Activated T-helper 1 cell treated with Interleukin-2 at 50 U/mL for 16 hours (primary cell): Measurements from ENCODE around the gene C19orf18.
"Not testable (repeated sequence)": the region's sequence is repeated elsewhere in the genome, so short reads cannot be mapped to it uniquely, and the experiment has no call there.

Experiments
- DNase-seq: peaks from one replicate; pipeline ENCODE4 v3.0.0-alpha.2; 2020; ENCODE audit warnings: low read depth

Gene C19orf18

GRCh38 chr19:57974434-57974833 is at the start of gene C19orf18:
Gene C19orf18, minus strand, starts transcription at chr19:57974534. Its CDS starts 102 bp downstream, at chr19:57974432.
- DNase-seq = no peak

- no peak for DNase-seq
Observed at GRCh38 chr19:58022283-58022660, 47.9 kb upstream of the C19orf18 start.

GRCh38 chr19:58021541-58022282 is 47.4 kb upstream of the C19orf18 start:
- DNase-seq = no peak

- no peak for DNase-seq
Observed at GRCh38 chr19:58020129-58020528, 45.8 kb upstream of the C19orf18 start.

GRCh38 chr19:58014141-58014540 is 39.8 kb upstream of the C19orf18 start:
- DNase-seq = no peak

- no peak for DNase-seq
Observed at GRCh38 chr19:58010507-58010906, 36.2 kb upstream of the C19orf18 start.

- peak; percentile 19 for DNase-seq
Observed at GRCh38 chr19:58009666-58010301, 35.5 kb upstream of the C19orf18 start.

- DNase-seq = no peak
Observed at GRCh38 chr19:58009301-58009665, 34.9 kb upstream of the C19orf18 start.

- not testable (repeated sequence) for DNase-seq
Observed at GRCh38 chr19:58008877-58009276, 34.5 kb upstream of the C19orf18 start.

GRCh38 chr19:58007285-58007684 is 33.0 kb upstream of the C19orf18 start:
- no peak for DNase-seq

- DNase-seq = no peak
Observed at GRCh38 chr19:58003174-58003828, 29.0 kb upstream of the C19orf18 start.

GRCh38 chr19:58002384-58003173 is 28.2 kb upstream of the C19orf18 start, which contains the start of gene ZNF606:
Gene ZNF606, minus strand, starts transcription at chr19:58002820. Its CDS starts 1,501 bp downstream, at chr19:58001319.
- peak; percentile 76 for DNase-seq

GRCh38 chr19:58001895-58002369 is 27.6 kb upstream of the C19orf18 start:
- no peak for DNase-seq

GRCh38 chr19:58000677-58001076 is 26.3 kb upstream of the C19orf18 start:
- DNase-seq = no peak

- no peak for DNase-seq
Observed at GRCh38 chr19:57992841-57993240, 18.5 kb upstream of the C19orf18 start.

- DNase-seq = no peak
Observed at GRCh38 chr19:57978586-57979289, 4.4 kb upstream of the C19orf18 start.

- no peak for DNase-seq
Observed at GRCh38 chr19:57964761-57965160, 9.6 kb downstream of the C19orf18 start.

- no peak for DNase-seq
Observed at GRCh38 chr19:57961785-57962184, 12.5 kb downstream of the C19orf18 start.

GRCh38 chr19:57954996-57955395 is 19.3 kb downstream of the C19orf18 start:
- no peak for DNase-seq

GRCh38 chr19:57949702-57950101 is 24.6 kb downstream of the C19orf18 start:
- DNase-seq = no peak

GRCh38 chr19:57949296-57949695 is 25.0 kb downstream of the C19orf18 start:
- DNase-seq = no peak
